Renal cortical epithelial cell (primary cell): ENCODE data around the gene TEAD3. TPM values are rescaled to one million over a fixed set of nuclear protein-coding genes. Genes with fewer than 3 reads are reported as not detected.

Source experiments
- DNase-seq: peaks from one replicate; pipeline ENCODE4 v3.0.0-alpha.2; 2011; ENCODE audit warnings: low read depth
- total RNA-seq: library from RNA; depleted of rRNA; stranded (reverse); fragments of >200 nt; gene quantifications from 2 replicates; pipeline ENCODE4 v1.2.3, GENCODE V29; 2014

Gene TEAD3
- total RNA-seq, 1 donor from 2014 or later, result 10.2 TPM

GRCh38 chr6:35492258-35492973 is 4.5 kb downstream of the TEAD3 start:
- no peak for DNase-seq

GRCh38 chr6:35491558-35492257 is 5.2 kb downstream of the TEAD3 start:
- DNase-seq, result no peak

GRCh38 chr6:35490821-35491557 is 5.9 kb downstream of the TEAD3 start:
- DNase-seq, result no peak

- DNase-seq, result no peak
Observed at GRCh38 chr6:35489995-35490791, 6.7 kb downstream of the TEAD3 start.

- DNase-seq, result no peak
Observed at GRCh38 chr6:35489066-35489465, 7.8 kb downstream of the TEAD3 start.

- DNase-seq, result no peak
Observed at GRCh38 chr6:35488517-35488862, 8.4 kb downstream of the TEAD3 start.

GRCh38 chr6:35487658-35488516 is 9.0 kb downstream of the TEAD3 start:
- DNase-seq, result no peak

- no peak for DNase-seq
Observed at GRCh38 chr6:35486005-35486925, 10.6 kb downstream of the TEAD3 start.

GRCh38 chr6:35485402-35485877 is 11.4 kb downstream of the TEAD3 start:
- no peak for DNase-seq

- DNase-seq, result peak; percentile 53
Observed at GRCh38 chr6:35484921-35485392, 11.9 kb downstream of the TEAD3 start.

- DNase-seq, result no peak
Observed at GRCh38 chr6:35483893-35484645, 12.8 kb downstream of the TEAD3 start.

- no peak for DNase-seq
Observed at GRCh38 chr6:35483490-35483889, 13.4 kb downstream of the TEAD3 start.

- DNase-seq, result no peak
Observed at GRCh38 chr6:35483062-35483461, 13.8 kb downstream of the TEAD3 start.

- DNase-seq, result no peak
Observed at GRCh38 chr6:35481226-35481625, 15.7 kb downstream of the TEAD3 start.

GRCh38 chr6:35480176-35480575 is 16.7 kb downstream of the TEAD3 start:
- DNase-seq, result no peak

- DNase-seq, result no peak
Observed at GRCh38 chr6:35478259-35478658, 18.6 kb downstream of the TEAD3 start.

GRCh38 chr6:35477551-35478179 is 19.2 kb downstream of the TEAD3 start:
- DNase-seq, result no peak

- no peak for DNase-seq
Observed at GRCh38 chr6:35477028-35477427, 19.9 kb downstream of the TEAD3 start.
